Stimulated activated CD8-positive, alpha-beta memory T cell treated with anti-CD3 and anti-CD28 coated beads, Interleukin-12 subunit alpha, Interleukin-12 subunit beta, amount 100 ng/mL, for 4 hours (primary cell): ENCODE results near the gene CTTNBP2NL.
A peak's percentile ranks its signal among the peaks of the same experiment; 100 is the strongest.
"Not testable (repeated sequence)": the region's sequence is repeated elsewhere in the genome, so short reads cannot be mapped to it uniquely, and the experiment has no call there.

Experiments
- DNase-seq: peaks from one replicate; pipeline ENCODE4 v3.0.0-alpha.2; 2020; ENCODE audit warnings: low read depth

Gene CTTNBP2NL

GRCh38 chr1:112386731-112387346 lies 9.2 kb upstream of the CTTNBP2NL start:
- DNase-seq: no peak

- DNase-seq: no peak
Observed at GRCh38 chr1:112387807-112388206, 8.2 kb upstream of the CTTNBP2NL start.

- no peak for DNase-seq
Observed at GRCh38 chr1:112388436-112388835, 7.6 kb upstream of the CTTNBP2NL start.

GRCh38 chr1:112389689-112390088 lies 6.3 kb upstream of the CTTNBP2NL start:
- no peak for DNase-seq

GRCh38 chr1:112390335-112390734 lies 5.7 kb upstream of the CTTNBP2NL start:
- not testable (repeated sequence) for DNase-seq

GRCh38 chr1:112390775-112391602 lies 5.0 kb upstream of the CTTNBP2NL start:
- peak; percentile 43 for DNase-seq

GRCh38 chr1:112391603-112391940 lies 4.4 kb upstream of the CTTNBP2NL start:
- DNase-seq: no peak

GRCh38 chr1:112393631-112393974 lies 2.4 kb upstream of the CTTNBP2NL start:
- no peak for DNase-seq

GRCh38 chr1:112394743-112395062 lies 1.3 kb upstream of the CTTNBP2NL start:
- DNase-seq: no peak

- no peak for DNase-seq
Observed at GRCh38 chr1:112395256-112395820, 676 bp upstream of the CTTNBP2NL start.

- no peak for DNase-seq
Observed at GRCh38 chr1:112396653-112397471, 848 bp downstream of the CTTNBP2NL start.

- DNase-seq: no peak
Observed at GRCh38 chr1:112397841-112398240, 1.8 kb downstream of the CTTNBP2NL start.

GRCh38 chr1:112399456-112399855 lies 3.4 kb downstream of the CTTNBP2NL start:
- DNase-seq: no peak

GRCh38 chr1:112400706-112401105 lies 4.7 kb downstream of the CTTNBP2NL start:
- DNase-seq: not testable (repeated sequence)

GRCh38 chr1:112402682-112403643 lies 6.9 kb downstream of the CTTNBP2NL start:
- no peak for DNase-seq

- no peak for DNase-seq
Observed at GRCh38 chr1:112406771-112407170, 10.8 kb downstream of the CTTNBP2NL start.

- no peak for DNase-seq
Observed at GRCh38 chr1:112409414-112409813, 13.4 kb downstream of the CTTNBP2NL start.

GRCh38 chr1:112410673-112411072 lies 14.7 kb downstream of the CTTNBP2NL start:
- DNase-seq: no peak

- DNase-seq: no peak
Observed at GRCh38 chr1:112417271-112417670, 21.3 kb downstream of the CTTNBP2NL start.

GRCh38 chr1:112418099-112418892 lies 22.3 kb downstream of the CTTNBP2NL start:
- no peak for DNase-seq

- DNase-seq: no peak
Observed at GRCh38 chr1:112423207-112423606, 27.2 kb downstream of the CTTNBP2NL start.
